Endothelial cell of umbilical vein (primary cell): Measurements from ENCODE around the gene M1AP. TPM values are rescaled to one million over a fixed set of nuclear protein-coding genes. Genes with fewer than 3 reads are reported as not detected.

Experiments
- BruUV-seq: library from RNA; stranded (reverse); fragments of 400-500 nt; replicated peaks from 2 replicates; lab custom pipeline; 2021; lab: Mats Ljungman, UMichigan
- CTCF ChIA-PET: fragments of 300-600, 350-600 bp; sonication (Branson Sonifier 250); formaldehyde crosslinking; loops from one replicate; lab custom pipeline; 2021; ENCODE audit warnings: antibody characterized with exemption, inconsistent platforms; lab: Charles Lee
- POLR2A ChIA-PET: fragments of 300-600, 350-600 bp; sonication (Branson Sonifier 250); formaldehyde crosslinking; loops from one replicate; lab custom pipeline; 2021; ENCODE audit warnings: antibody characterized with exemption, inconsistent platforms; lab: Charles Lee
- DNase-seq: peaks from one replicate; pipeline ENCODE4 v3.0.0-alpha.2; 2011; ENCODE audit warnings: low read depth, low spot score
- FAIRE-seq: peaks from 2 replicates; lab custom pipeline; 2011; peaks lifted over from hg19 to GRCh38; lab: Jason Lieb, UNC
- H2AFZ ChIP-seq: 2 replicates; pipeline ENCODE4 v1.6.0; 2012; ENCODE audit warnings: low read depth, low read length, control low read depth, inconsistent platforms
- H3K27ac ChIP-seq: 2 replicates; pipeline ENCODE4 v1.5.1; 2011; ENCODE audit warnings: low read depth, mild to moderate bottlenecking, control low read depth, low read length, moderate library complexity; ENCODE audit not compliant: insufficient read depth
- H3K27me3 ChIP-seq, 2 experiments: 2 replicates each; pipeline versions ENCODE4 v1.6.0 to v1.6.1; 2011; ENCODE audit warnings: low read length in 2 of 2, mixed read lengths in 1 of 2; ENCODE audit not compliant: control insufficient read depth in 2 of 2, insufficient read depth in 2 of 2
- H3K36me3 ChIP-seq, 2 experiments: 2 replicates in 1 of 2; 3 replicates in 1 of 2; pipeline ENCODE4 v1.5.1; 2011; ENCODE audit warnings: low read length in 2 of 2, mild to moderate bottlenecking in 1 of 2, moderate library complexity in 1 of 2; ENCODE audit not compliant: control insufficient read depth in 2 of 2, insufficient read depth in 2 of 2; ENCODE audit errors: extremely low read depth in 1 of 2
- H3K4me1 ChIP-seq: 3 replicates; pipeline ENCODE4 v1.5.1; 2011; ENCODE audit warnings: mild to moderate bottlenecking, low read length; ENCODE audit not compliant: control insufficient read depth, insufficient read depth; ENCODE audit errors: extremely low read depth
- H3K4me2 ChIP-seq: 2 replicates; pipeline ENCODE4 v1.6.1; 2011; ENCODE audit warnings: low read length, control low read depth, mixed read lengths; ENCODE audit not compliant: insufficient read depth
- H3K4me3 ChIP-seq, 3 experiments: fragments of 200-600 bp in 1 of 3; sonication (generic), shearing (Covaris generic) in 1 of 3; replicated peaks in 1 of 3; 2 replicates each; pipeline ENCODE4 v1.5.1; 2011 to 2016; ENCODE audit warnings: control low read depth in 3 of 3, low read length in 3 of 3, mild to moderate bottlenecking in 2 of 3, inconsistent platforms in 1 of 3, low read depth in 1 of 3, moderate library complexity in 1 of 3; ENCODE audit not compliant: insufficient read depth in 1 of 3
- H3K79me2 ChIP-seq: 2 replicates; pipeline ENCODE4 v1.6.0; 2012; ENCODE audit warnings: low read length, inconsistent platforms; ENCODE audit not compliant: control insufficient read depth, insufficient read depth
- H3K9ac ChIP-seq: replicated peaks from 2 replicates; pipeline ENCODE3; 2011; ENCODE audit warnings: low read length, control low read depth; ENCODE audit not compliant: insufficient read depth; ENCODE audit errors: extremely low read depth
- H3K9me1 ChIP-seq: replicated peaks from 3 replicates; pipeline ENCODE4 v1.6.0; 2011; ENCODE audit warnings: mild to moderate bottlenecking, low read length; ENCODE audit not compliant: control insufficient read depth, insufficient read depth; ENCODE audit errors: extremely low read depth
- H3K9me3 ChIP-seq: replicated peaks from 2 replicates; pipeline ENCODE4 v1.5.1; 2012; ENCODE audit warnings: low read length, inconsistent platforms; ENCODE audit not compliant: control insufficient read depth, insufficient read depth
- H4K20me1 ChIP-seq: replicated peaks from 2 replicates; pipeline ENCODE3; 2011; ENCODE audit warnings: mild to moderate bottlenecking, low read length; ENCODE audit not compliant: control insufficient read depth, insufficient read depth; ENCODE audit errors: extremely low read depth
- CTCF ChIP-seq, 2 donors: IDR thresholded peaks; 1 replicate in 1 of 2; 2 replicates in 1 of 2; pipeline ENCODE4 v1.5.1; 2011; ENCODE audit warnings: low read length in 2 of 2, mild to moderate bottlenecking in 2 of 2, moderate library complexity in 2 of 2, control low read depth in 1 of 2, inconsistent platforms in 1 of 2, low read depth in 1 of 2; ENCODE audit not compliant: insufficient read depth in 1 of 2; ENCODE audit errors: extremely low read depth in 1 of 2
- EZH2 ChIP-seq: IDR thresholded peaks from 2 replicates; pipeline ENCODE4 v1.6.1; 2012; ENCODE audit warnings: borderline replicate concordance, low read depth, mild to moderate bottlenecking, moderate library complexity, low read length, inconsistent platforms; ENCODE audit not compliant: severe bottlenecking
- FOS ChIP-seq: IDR thresholded peaks from 2 replicates; pipeline ENCODE4 v1.6.1; 2011; ENCODE audit warnings: mild to moderate bottlenecking, low read length, moderate library complexity, borderline replicate concordance; ENCODE audit not compliant: insufficient read depth
- GATA2 ChIP-seq: IDR thresholded peaks from 2 replicates; pipeline ENCODE4 v1.7.0; 2011; ENCODE audit warnings: low read depth, mild to moderate bottlenecking, moderate library complexity, mixed read lengths, low read length; ENCODE audit not compliant: insufficient read length, insufficient read depth
- JUN ChIP-seq: IDR thresholded peaks from 2 replicates; pipeline ENCODE4 v1.6.1; 2011; ENCODE audit warnings: borderline replicate concordance, low read depth; ENCODE audit not compliant: insufficient read length, insufficient read depth
- MAX ChIP-seq: IDR thresholded peaks from 2 replicates; pipeline ENCODE4 v1.6.1; 2011; ENCODE audit not compliant: insufficient read depth, insufficient read length
- MYC ChIP-seq: IDR thresholded peaks from one replicate; pipeline ENCODE4 v1.6.1; 2011; ENCODE audit warnings: mild to moderate bottlenecking, low read depth, low read length
- POLR2A ChIP-seq: IDR thresholded peaks from 2 replicates; pipeline ENCODE4 v1.6.1; 2012; ENCODE audit warnings: low read depth, mild to moderate bottlenecking, control low read depth, low read length
- POLR2AphosphoS5 ChIP-seq: IDR thresholded peaks from 2 replicates; pipeline ENCODE4 v1.6.1; 2012; ENCODE audit warnings: low read depth, mild to moderate bottlenecking, control low read depth, low read length, moderate library complexity; ENCODE audit not compliant: insufficient read depth
- dilution Hi-C: fragments of 300-500 bp; cut with MboI; formaldehyde crosslinking; loops from one replicate; pipeline ENCODE4 v1.15.0; 2019; ENCODE audit warnings: low sequenced_read_pairs; ENCODE audit not compliant: extremely low pct_ligation_motif_present
- intact Hi-C: fragments of 100-400 bp; cut with micrococcal nuclease; formaldehyde crosslinking; loops from one replicate; pipeline ENCODE4 v1.10.0; 2022
- polyA plus RNA-seq, 4 experiments: library from polyadenylated mRNA; depleted of rRNA in 3 of 4; stranded (reverse) in 3 of 4; unstranded in 1 of 4; fragments of >200 nt; gene quantifications; 2 replicates each; pipeline versions ENCODE4 v1.2.1 to v1.2.3, GENCODE V29; 2011 to 2012; ENCODE audit warnings: missing spikeins in 1 of 4
- total RNA-seq: library from RNA; stranded (reverse); gene quantifications from 2 replicates; pipeline ENCODE4 v1.2.3, GENCODE V29; 2021

The M1AP gene
- total and polyA plus RNA-seq, 2 donors (not counting 3 experiments of a cell fraction or from before 2014, with no cell fraction given) = 0.04 TPM; not detected in 1

GRCh38 chr2:74554820-74555531 lies 93.2 kb downstream of the M1AP start:
- DNase-seq (peak; percentile 63), FAIRE-seq (no peak)
- H3K36me3 ChIP-seq = peaks cover 0 to 4% of the 10 kb centered on the region in 2 experiments
- H3K9ac ChIP-seq = peak overlapping the region; percentile 64
- H4K20me1 ChIP-seq = no peaks in the 10 kb centered on the region
- POLR2A ChIA-PET = no interaction called here
- H2AFZ ChIP-seq = peak overlapping the region; percentile 98
- peaks cover 3% of the 10 kb centered on the region for H3K4me1 ChIP-seq
- dilution Hi-C loops = no loop called here
- TF ChIP-seq CTCF (IDR thresholded peaks at IDR 0.05; ENCODE audit: extremely low read depth in 1 of 2, insufficient read depth in 1 of 2, low read depth in 1 of 2, low read length in 2 of 2) (no peak), POLR2AphosphoS5 (no peak), POLR2A (no peak), FOS (no peak), MYC (no peak), MAX (no peak), EZH2 (no peak), GATA2 (no peak), JUN (no peak)
- peak overlapping the region; percentile 77 to 84 (median 79) for H3K4me3 ChIP-seq
- no TSS peak for BruUV-seq
- peak overlapping the region; percentile 45 for H3K27ac ChIP-seq
- H3K9me3 ChIP-seq = no peaks in the 10 kb centered on the region
- no peaks in the 10 kb centered on the region for H3K79me2 ChIP-seq
- H3K9me1 ChIP-seq = no peaks in the 10 kb centered on the region
- CTCF ChIA-PET = interaction anchor here (1.9 kb wide), 2 partner anchors 31 to 33 kb away, joined by 5 to 6 read pairs; no protein-coding TSS in a partner anchor
- no peaks in the 10 kb centered on the region for H3K27me3 ChIP-seq
- intact Hi-C loops = loop anchor here (1.0 to 2.0 kb wide), 2 partner anchors 26 to 48 kb away; partner anchors contain the start of genes AUP1, HTRA2 and PCGF1
- H3K4me2 ChIP-seq = peak overlapping the region; percentile 69
